Mesothelial cell of epicardium (in vitro differentiated cells): Measurements from ENCODE around the gene LSM6. TPM values are rescaled to one million over a fixed set of nuclear protein-coding genes. Genes with fewer than 3 reads are reported as not detected.

Experiments used
- DNase-seq, 2 experiments: peaks; one replicate each; pipeline ENCODE4 v3.0.0; 2021; ENCODE audit warnings: low spot score in 2 of 2; ENCODE audit not compliant: unreplicated experiment in 2 of 2
- H3K27ac Mint-ChIP-seq: 2 replicates; pipeline ENCODE4 v1.8.0; 2021; ENCODE audit warnings: mixed read lengths
- H3K27me3 Mint-ChIP-seq: 2 replicates; pipeline ENCODE4 v1.8.0; 2021; ENCODE audit warnings: low read depth, mixed read lengths
- H3K36me3 Mint-ChIP-seq: 2 replicates; pipeline ENCODE4 v1.8.0; 2021; ENCODE audit warnings: mixed read lengths
- H3K4me1 Mint-ChIP-seq: 2 replicates; pipeline ENCODE4 v1.8.0; 2021; ENCODE audit warnings: mixed read lengths
- H3K4me3 Mint-ChIP-seq: 2 replicates; pipeline ENCODE4 v1.8.0; 2021; ENCODE audit warnings: mild to moderate bottlenecking, moderate library complexity, mixed read lengths
- H3K9me3 Mint-ChIP-seq: 2 replicates; pipeline ENCODE4 v1.8.0; 2021; ENCODE audit warnings: mixed read lengths
- CTCF ChIP-seq: fragments of 200-600 bp; sonication (generic); IDR thresholded peaks from one replicate; pipeline ENCODE4 v1.5.0; 2021; ENCODE audit warnings: antibody characterized with exemption; ENCODE audit not compliant: unreplicated experiment
- total RNA-seq: library from RNA; stranded (reverse); gene quantifications from 3 replicates; pipeline ENCODE4 v1.2.1, GENCODE V29; 2021

LSM6 gene
- total RNA-seq, 1 donor from 2014 or later = 37.0 TPM

GRCh38 chr4:146194212-146194611 is 18.7 kb downstream of the LSM6 start:
- peaks cover 12% of the 10 kb centered on the region for H3K4me1 Mint-ChIP-seq
- no peaks in the 10 kb centered on the region for H3K27me3 Mint-ChIP-seq
- DNase-seq = no peak
- peaks cover 24% of the 10 kb centered on the region for H3K36me3 Mint-ChIP-seq
- no peak overlapping the region for H3K4me3 Mint-ChIP-seq
- peaks cover 7% of the 10 kb centered on the region for H3K9me3 Mint-ChIP-seq
- no peak for TF ChIP-seq CTCF
- no peak overlapping the region for H3K27ac Mint-ChIP-seq

- Mint-ChIP-seq H3K9me3 (peaks cover 18% of the 10 kb centered on the region), H3K4me3 (no peak overlapping the region), H3K4me1 (no peaks in the 10 kb centered on the region), H3K36me3 (peaks cover 5% of the 10 kb centered on the region), H3K27ac (no peak overlapping the region), H3K27me3 (peaks cover 6% of the 10 kb centered on the region)
- TF ChIP-seq CTCF = no peak
- no peak for DNase-seq
Observed at GRCh38 chr4:146202665-146203064, 27.1 kb downstream of the LSM6 start.

GRCh38 chr4:146207410-146207809 is 31.9 kb downstream of the LSM6 start:
- H3K4me1 Mint-ChIP-seq = no peaks in the 10 kb centered on the region
- H3K27ac Mint-ChIP-seq = no peak overlapping the region
- DNase-seq = no peak
- peaks cover 5% of the 10 kb centered on the region for H3K36me3 Mint-ChIP-seq
- TF ChIP-seq CTCF = no peak
- H3K4me3 Mint-ChIP-seq = no peak overlapping the region
- peaks cover 10% of the 10 kb centered on the region for H3K9me3 Mint-ChIP-seq
- H3K27me3 Mint-ChIP-seq = peaks cover 29% of the 10 kb centered on the region

- H3K4me1 Mint-ChIP-seq = no peaks in the 10 kb centered on the region
- TF ChIP-seq CTCF = no peak
- no peaks in the 10 kb centered on the region for H3K9me3 Mint-ChIP-seq
- no peak for DNase-seq
- H3K36me3 Mint-ChIP-seq = no peaks in the 10 kb centered on the region
- H3K27me3 Mint-ChIP-seq = peaks cover 45% of the 10 kb centered on the region
- H3K4me3 Mint-ChIP-seq = no peak overlapping the region
- H3K27ac Mint-ChIP-seq = no peak overlapping the region
Observed at GRCh38 chr4:146210890-146211289, 35.4 kb downstream of the LSM6 start.

GRCh38 chr4:146211440-146211839 is 35.9 kb downstream of the LSM6 start:
- Mint-ChIP-seq H3K4me1 (no peaks in the 10 kb centered on the region), H3K36me3 (no peaks in the 10 kb centered on the region), H3K27ac (no peak overlapping the region), H3K9me3 (no peaks in the 10 kb centered on the region), H3K4me3 (no peak overlapping the region), H3K27me3 (peaks cover 45% of the 10 kb centered on the region)
- DNase-seq = no peak
- TF ChIP-seq CTCF = no peak

GRCh38 chr4:146212781-146213180 is 37.3 kb downstream of the LSM6 start:
- no peak for TF ChIP-seq CTCF
- no peaks in the 10 kb centered on the region for H3K9me3 Mint-ChIP-seq
- no peaks in the 10 kb centered on the region for H3K4me1 Mint-ChIP-seq
- H3K27ac Mint-ChIP-seq = no peak overlapping the region
- H3K27me3 Mint-ChIP-seq = peaks cover 39% of the 10 kb centered on the region
- no peak for DNase-seq
- H3K4me3 Mint-ChIP-seq = no peak overlapping the region
- H3K36me3 Mint-ChIP-seq = no peaks in the 10 kb centered on the region
